PC-3 (cell line): ENCODE measurements around the gene NEU1. TPM values are rescaled to one million over a fixed set of nuclear protein-coding genes. Genes with fewer than 3 reads are reported as not detected.
A peak's percentile ranks its signal among the peaks of the same experiment; 100 is the strongest.

Experiments
- ATAC-seq: fragments of 200-7000 bp; cut with Tn5 transposase; 2 replicates; pipeline ENCODE4 v1.9.1; 2020; ENCODE audit warnings: mild to moderate bottlenecking, moderate library complexity
- BruUV-seq: library from RNA; stranded (reverse); fragments of 400-500 nt; replicated peaks from 2 replicates; lab custom pipeline; 2021; lab: Mats Ljungman, UMichigan
- CTCF ChIA-PET: fragments of 300-600 bp; sonication (Branson Sonifier 250); formaldehyde crosslinking; loops from one replicate; lab custom pipeline; 2022; ENCODE audit warnings: antibody characterized with exemption; lab: Charles Lee
- POLR2A ChIA-PET: fragments of 300-600 bp; sonication (Branson Sonifier 250); formaldehyde crosslinking; loops from one replicate; lab custom pipeline; 2022; ENCODE audit warnings: antibody characterized with exemption; ENCODE audit not compliant: unreplicated experiment; lab: Charles Lee
- DNase-seq: peaks from one replicate; pipeline ENCODE4 v3.0.0-alpha.2; 2015
- H2AFZ ChIP-seq: fragments of 300-600 bp; sonication (generic); 2 replicates; pipeline ENCODE4 v1.6.0; 2016; ENCODE audit warnings: antibody characterized with exemption, low read length
- H3F3A ChIP-seq: fragments of 300-600 bp; sonication (generic); one replicate; pipeline ENCODE4 v1.6.0; 2017; ENCODE audit warnings: antibody characterized with exemption, low read length, control low read depth, mild to moderate bottlenecking; ENCODE audit not compliant: unreplicated experiment
- H3K27ac ChIP-seq: fragments of 300-600 bp; sonication (generic); 2 replicates; pipeline ENCODE4 v1.5.1; 2016; ENCODE audit warnings: mild to moderate bottlenecking, low read length
- H3K27me3 ChIP-seq: fragments of 300-600 bp; sonication (generic); 2 replicates; pipeline ENCODE4 v1.6.1; 2016; ENCODE audit warnings: low read length, mixed read lengths
- H3K36me3 ChIP-seq: fragments of 300-600 bp; sonication (generic); 2 replicates; pipeline ENCODE4 v1.6.1; 2016; ENCODE audit warnings: low read depth, mixed run types, low read length, mixed read lengths
- H3K4me1 ChIP-seq: fragments of 300-600 bp; sonication (generic); 2 replicates; pipeline ENCODE4 v1.5.1; 2016; ENCODE audit warnings: low read length; ENCODE audit not compliant: insufficient read depth
- H3K4me2 ChIP-seq: fragments of 300-600 bp; sonication (generic); 2 replicates; pipeline ENCODE4 v1.6.0; 2016; ENCODE audit warnings: low read length
- H3K4me3 ChIP-seq: fragments of 300-600 bp; sonication (generic); 2 replicates; pipeline ENCODE4 v1.5.1; 2016; ENCODE audit warnings: mild to moderate bottlenecking, low read length, mixed read lengths
- H3K79me2 ChIP-seq: fragments of 300-600 bp; sonication (generic); 2 replicates; pipeline ENCODE4 v1.6.1; 2017; ENCODE audit warnings: low read length, mixed read lengths
- H3K9ac ChIP-seq: fragments of 300-600 bp; sonication (generic); 2 replicates; pipeline ENCODE4 v1.6.0; 2016; ENCODE audit warnings: mild to moderate bottlenecking, low read length
- H3K9me2 ChIP-seq: fragments of 300-600 bp; sonication (generic); replicated peaks from 2 replicates; pipeline ENCODE4 v1.6.1; 2016; ENCODE audit warnings: mixed run types, low read length, mixed read lengths
- H3K9me3 ChIP-seq: fragments of 300-600 bp; sonication (generic); 2 replicates; pipeline ENCODE4 v1.6.1; 2016; ENCODE audit warnings: low read length, mixed read lengths
- H4K20me1 ChIP-seq: fragments of 300-600 bp; sonication (generic); 2 replicates; pipeline ENCODE4 v1.6.1; 2016; ENCODE audit warnings: low read length, mixed read lengths
- EZH2 ChIP-seq: fragments of 300-600 bp; sonication (generic); IDR thresholded peaks from one replicate; pipeline ENCODE4 v1.6.1; 2017; ENCODE audit warnings: antibody characterized with exemption, mild to moderate bottlenecking, low read length; ENCODE audit not compliant: unreplicated experiment
- EZH2phosphoT487 ChIP-seq: fragments of 300-600 bp; sonication (generic); IDR thresholded peaks from 2 replicates; pipeline ENCODE4 v1.6.1; 2018; ENCODE audit warnings: mild to moderate bottlenecking, antibody characterized with exemption, low read length, borderline replicate concordance
- intact Hi-C: fragments of 100-400 bp; cut with micrococcal nuclease; formaldehyde crosslinking; loops from 2 replicates; pipeline ENCODE4 v1.9.0; 2023
- total RNA-seq: library from RNA; depleted of rRNA; stranded (reverse); fragments of >200 nt; gene quantifications from 2 replicates; pipeline ENCODE4 v1.2.3, GENCODE V29; 2014
- TF ChIP-seq, protein P1 (sequence below): fragments of 300-600 bp; sonication (generic); conservative IDR thresholded peaks from 2 replicates; pipeline ENCODE4 v1.5.1; 2017; ENCODE audit warnings: antibody characterized with exemption, low read depth, mild to moderate bottlenecking, low read length

Gene NEU1
- total RNA-seq, 1 experiment from 2014 or later, result 31.7 TPM

DNA sequence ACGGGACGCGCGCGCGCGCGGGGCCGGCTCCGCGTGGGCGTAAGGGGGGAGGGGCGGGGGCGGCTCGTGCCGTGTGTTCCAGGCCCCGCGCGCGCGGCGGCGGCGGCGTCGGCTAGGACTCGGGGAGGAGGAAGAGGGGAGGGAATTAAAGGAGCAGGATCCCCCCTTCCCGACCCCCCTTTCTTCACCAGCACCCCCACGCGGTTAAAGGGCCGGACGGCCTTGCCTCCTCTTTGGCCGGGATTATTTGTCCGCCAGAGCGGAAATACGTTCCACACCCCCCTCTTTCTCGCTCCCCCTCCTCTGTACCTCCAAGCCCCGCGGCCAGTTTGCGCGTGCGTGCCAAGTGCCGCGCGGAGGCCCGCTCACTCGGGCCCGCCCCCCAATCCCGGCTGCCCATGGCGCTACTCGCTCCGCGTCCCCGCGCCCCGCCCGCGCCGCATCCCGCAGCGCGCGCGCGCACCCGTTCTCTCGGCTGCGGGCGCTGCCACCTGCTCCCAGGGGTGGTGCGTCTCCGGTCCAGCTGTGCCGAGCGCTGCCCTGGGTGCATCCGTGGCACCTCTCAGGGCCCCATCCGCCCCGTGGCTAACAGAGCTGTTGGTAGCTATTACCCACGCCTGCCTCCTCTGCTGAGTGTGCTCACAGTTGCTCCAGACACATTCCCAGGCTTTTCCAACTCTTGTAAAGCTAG lies 39.5 kb upstream of the NEU1 start, which contains the start of gene ZBTB12:
TSS of gene ZBTB12 (minus strand) at position 134 of the 691 bp plus-strand sequence. CDS start 781 bp downstream, outside the sequence.
- ChIA-PET POLR2A (interaction anchor here (0.6 to 1.0 kb wide), 2 partner anchors 50 to 176 kb away, joined by 4 to 6 read pairs; no protein-coding TSS in a partner anchor), CTCF (interaction anchor here (0.9 kb wide), 1 partner anchor 39 kb away, joined by 6 read pairs; the partner anchor contains the start of gene NEU1)
- peak; percentile 61 for ATAC-seq
- H3K27me3 ChIP-seq, result no peaks in the 10 kb centered on the region
- no TSS peak for BruUV-seq
- no peaks in the 10 kb centered on the region for H4K20me1 ChIP-seq
- peaks cover 22% of the 10 kb centered on the region for H3K79me2 ChIP-seq
- no peaks in the 10 kb centered on the region for H3K9me2 ChIP-seq
- H3K36me3 ChIP-seq, result no peaks in the 10 kb centered on the region
- peak within 1 kb of the TSS; percentile 63 for H3K9ac ChIP-seq
- peak within 1 kb of the TSS; percentile 78 for H3K4me3 ChIP-seq
- intact Hi-C loops, result loop anchor here (2.0 to 10.0 kb wide), 2 partner anchors 57 to 213 kb away; partner anchors contain the start of genes NELFE and SKIC2
- TF ChIP-seq, protein P1, sequence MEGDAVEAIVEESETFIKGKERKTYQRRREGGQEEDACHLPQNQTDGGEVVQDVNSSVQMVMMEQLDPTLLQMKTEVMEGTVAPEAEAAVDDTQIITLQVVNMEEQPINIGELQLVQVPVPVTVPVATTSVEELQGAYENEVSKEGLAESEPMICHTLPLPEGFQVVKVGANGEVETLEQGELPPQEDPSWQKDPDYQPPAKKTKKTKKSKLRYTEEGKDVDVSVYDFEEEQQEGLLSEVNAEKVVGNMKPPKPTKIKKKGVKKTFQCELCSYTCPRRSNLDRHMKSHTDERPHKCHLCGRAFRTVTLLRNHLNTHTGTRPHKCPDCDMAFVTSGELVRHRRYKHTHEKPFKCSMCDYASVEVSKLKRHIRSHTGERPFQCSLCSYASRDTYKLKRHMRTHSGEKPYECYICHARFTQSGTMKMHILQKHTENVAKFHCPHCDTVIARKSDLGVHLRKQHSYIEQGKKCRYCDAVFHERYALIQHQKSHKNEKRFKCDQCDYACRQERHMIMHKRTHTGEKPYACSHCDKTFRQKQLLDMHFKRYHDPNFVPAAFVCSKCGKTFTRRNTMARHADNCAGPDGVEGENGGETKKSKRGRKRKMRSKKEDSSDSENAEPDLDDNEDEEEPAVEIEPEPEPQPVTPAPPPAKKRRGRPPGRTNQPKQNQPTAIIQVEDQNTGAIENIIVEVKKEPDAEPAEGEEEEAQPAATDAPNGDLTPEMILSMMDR, result no peak
- TF ChIP-seq EZH2 (no peak), EZH2phosphoT487 (peak; percentile 59; the same call in 1 of the 2 replicates)
- peak within 1 kb of the TSS; percentile 39 for H3K27ac ChIP-seq
- peak; percentile 96 for DNase-seq
- H3F3A ChIP-seq, result no peaks in the 10 kb centered on the region
- H3K4me1 ChIP-seq, result peaks cover 19% of the 10 kb centered on the region
- H2AFZ ChIP-seq, result peak within 1 kb of the TSS; percentile 87
- peak within 1 kb of the TSS; percentile 96 for H3K4me2 ChIP-seq
- H3K9me3 ChIP-seq, result no peaks in the 10 kb centered on the region

DNA sequence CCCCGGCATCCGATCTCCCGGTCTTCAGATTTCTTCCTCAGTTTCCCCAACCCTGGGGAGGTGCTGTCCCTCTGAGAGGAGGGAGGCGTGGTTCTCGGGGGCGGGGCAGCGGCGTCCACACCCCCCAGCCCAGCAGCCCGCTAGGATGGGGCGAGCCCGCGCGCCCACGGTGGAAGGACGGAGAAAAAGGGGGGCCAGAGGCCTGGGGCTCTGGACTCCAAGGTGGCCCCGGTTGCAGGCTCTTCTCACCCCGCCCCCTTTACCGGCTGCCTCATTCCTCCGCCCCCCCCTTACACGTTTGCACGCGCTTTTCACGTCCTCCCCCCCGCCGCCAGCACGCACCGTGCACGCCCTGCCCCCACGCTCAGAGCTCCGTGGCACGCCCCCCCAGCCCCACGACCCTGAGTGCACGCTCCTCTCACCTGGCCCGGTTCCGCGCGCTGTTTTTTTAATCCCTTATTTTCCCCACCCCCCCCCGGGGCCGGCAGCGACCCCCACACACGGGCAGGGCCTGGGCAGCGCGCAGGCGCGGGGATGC lies 38.9 kb upstream of the NEU1 start:
- TSS peak; percentile 40 for BruUV-seq
- H3K9ac ChIP-seq, result peak overlapping the region; percentile 63
- H2AFZ ChIP-seq, result peak overlapping the region; percentile 87; the same call in 1 of the 2 replicates
- no peaks in the 10 kb centered on the region for H3K9me2 ChIP-seq
- peak overlapping the region; percentile 39 for H3K27ac ChIP-seq
- no peaks in the 10 kb centered on the region for H3K36me3 ChIP-seq
- peak overlapping the region; percentile 78 for H3K4me3 ChIP-seq
- ChIA-PET CTCF (interaction anchor here (0.9 kb wide), 1 partner anchor 39 kb away, joined by 6 read pairs; the partner anchor contains the start of gene NEU1), POLR2A (no interaction called here)
- no peaks in the 10 kb centered on the region for H4K20me1 ChIP-seq
- peaks cover 22% of the 10 kb centered on the region for H3K4me1 ChIP-seq
- no peaks in the 10 kb centered on the region for H3K9me3 ChIP-seq
- no peaks in the 10 kb centered on the region for H3F3A ChIP-seq
- peaks cover 28% of the 10 kb centered on the region for H3K79me2 ChIP-seq
- H3K4me2 ChIP-seq, result peak overlapping the region; percentile 96
- DNase-seq, result peak; percentile 37
- no peak for TF ChIP-seq EZH2phosphoT487
- intact Hi-C loops, result loop anchor here (10.0 kb wide), 1 partner anchor 213 kb away; no protein-coding TSS in a partner anchor
- peak; percentile 9 for ATAC-seq
- H3K27me3 ChIP-seq, result no peaks in the 10 kb centered on the region

DNA sequence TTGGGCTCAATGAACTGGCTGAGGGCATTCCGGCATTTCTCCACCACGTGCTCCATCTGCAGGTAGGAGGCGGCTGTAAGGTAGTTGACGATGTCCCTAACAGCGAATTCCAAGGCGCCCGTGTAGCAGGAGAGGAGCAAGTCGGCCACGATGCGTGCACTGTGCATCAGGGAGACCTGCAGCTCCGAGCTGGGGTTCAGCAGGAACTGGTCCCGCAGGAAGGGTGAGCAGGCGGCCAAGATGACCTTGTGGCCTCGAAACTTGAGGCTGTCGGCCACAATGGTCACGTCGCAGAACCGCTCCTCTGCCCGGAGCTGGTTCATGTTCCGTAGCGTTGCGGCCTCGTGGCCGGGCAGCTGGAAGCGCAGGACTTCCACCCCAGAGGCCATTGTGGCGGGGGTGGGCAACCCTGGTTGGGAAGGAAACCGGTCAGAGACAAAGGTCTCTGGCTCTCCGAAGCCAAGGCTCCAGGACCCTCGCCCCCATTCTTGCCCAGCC lies 38.3 kb upstream of the NEU1 start:
- Histone ChIP-seq H4K20me1 (no peaks in the 10 kb centered on the region), H3K9me2 (no peaks in the 10 kb centered on the region), H3K79me2 (peaks cover 33% of the 10 kb centered on the region), H3K4me2 (peak overlapping the region; percentile 96), H3K27me3 (no peaks in the 10 kb centered on the region), H3K27ac (peak overlapping the region; percentile 39), H3K9me3 (no peaks in the 10 kb centered on the region), H3K4me1 (peaks cover 27% of the 10 kb centered on the region), H3K4me3 (peak overlapping the region; percentile 78), H2AFZ (peak overlapping the region; percentile 87; the same call in 1 of the 2 replicates), H3K36me3 (no peaks in the 10 kb centered on the region), H3F3A (no peaks in the 10 kb centered on the region), H3K9ac (peak overlapping the region; percentile 63; the same call in 1 of the 2 replicates)
- no TSS peak for BruUV-seq
- TF ChIP-seq, protein P1, result no peak
- TF ChIP-seq EZH2phosphoT487, result no peak
- TF ChIP-seq EZH2, result no peak
- CTCF ChIA-PET, result no interaction called here
- no peak for DNase-seq
- ATAC-seq, result no peak
- POLR2A ChIA-PET, result no interaction called here
- intact Hi-C loops, result loop anchor here (10.0 kb wide), 1 partner anchor 214 kb away; no protein-coding TSS in a partner anchor
